ENCODE results near the gene WDR11. TPM values are rescaled to one million over a fixed set of nuclear protein-coding genes. Genes with fewer than 3 reads are reported as not detected.

WDR11 gene
- total RNA-seq, 6 experiments from 2014 or later = 20.1 to 36.7 (median 26.0) TPM

- intact Hi-C loops (cut with DNase I) = no loop called here
- WGBS (ENCODE audit: insufficient coverage, low coverage, low lambda C conversion rate, missing lambda C conversion rate) = 78% methylated on average over 4 of the region's 4 CpGs
- Histone ChIP-seq H3K36me3 (no peaks in the 10 kb centered on the region), H3K27me3 (no peaks in the 10 kb centered on the region), H3K9me3 (no peaks in the 10 kb centered on the region), H3K4me3 (no peak overlapping the region), H3K4me1 (no peaks in the 10 kb centered on the region), H3K27ac (no peak overlapping the region)
- TF ChIP-seq POLR2A (IDR thresholded peaks at IDR 0.05) (no peak), CTCF (IDR thresholded peaks at IDR 0.05) (no peak)
- ATAC-seq (no peak), DNase-seq (no peak)
Measured at GRCh38 chr10:120818301-120818700, 32.9 kb upstream of the WDR11 start.

DNA sequence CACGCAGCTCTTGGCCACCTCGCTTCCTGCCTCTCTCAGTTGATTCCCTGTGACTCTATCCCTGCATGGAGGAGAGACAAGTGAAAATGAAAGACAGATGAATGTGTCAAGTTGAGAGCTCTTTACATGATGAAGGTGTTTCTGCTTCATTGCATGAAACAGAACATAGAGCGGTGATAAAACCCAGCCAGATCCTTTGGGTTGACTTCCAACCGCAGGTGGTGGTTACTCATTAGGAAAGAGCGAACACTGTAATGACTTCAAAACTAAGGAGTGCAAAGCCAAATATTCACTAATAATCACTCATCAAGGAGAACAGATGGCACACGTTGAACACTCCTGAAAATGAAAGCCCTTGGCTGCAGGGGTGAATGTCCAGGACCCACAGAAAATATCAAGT, 31.8 kb upstream of the WDR11 start:
- intact Hi-C loops (cut with DNase I) = no loop called here
- WGBS (ENCODE audit: insufficient coverage, low coverage, low lambda C conversion rate, missing lambda C conversion rate) = 74% methylated on average over 5 of the region's 6 CpGs
- H3K27me3 ChIP-seq = no peaks in the 10 kb centered on the region
- H3K4me3 ChIP-seq = no peak overlapping the region
- no peaks in the 10 kb centered on the region for H3K9me3 ChIP-seq
- ATAC-seq (no peak), DNase-seq (no peak)
- TF ChIP-seq CTCF (IDR thresholded peaks at IDR 0.05) (no peak), POLR2A (IDR thresholded peaks at IDR 0.05) (no peak)
- H3K4me1 ChIP-seq = no peaks in the 10 kb centered on the region
- no peak overlapping the region for H3K27ac ChIP-seq
- H3K36me3 ChIP-seq = no peaks in the 10 kb centered on the region

DNA sequence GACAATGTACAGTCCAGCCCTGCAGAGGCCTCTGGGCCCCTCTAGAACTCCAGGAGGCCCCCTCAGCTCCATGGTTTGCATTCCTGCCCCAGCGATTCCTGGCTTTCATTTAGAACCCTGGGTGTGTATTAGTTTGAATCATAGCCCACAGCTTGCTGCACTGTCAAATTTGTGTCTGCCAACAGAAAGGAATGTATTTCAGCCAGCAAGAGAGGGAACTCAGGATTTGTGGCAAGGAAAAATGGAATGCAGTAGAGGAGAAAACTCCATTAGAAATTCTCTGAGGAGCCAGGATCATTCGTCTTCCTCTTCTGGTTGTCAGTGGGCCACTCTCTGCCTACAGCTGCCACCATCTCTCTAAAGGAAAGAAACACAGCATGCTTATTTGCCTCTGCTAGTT, 27.9 kb upstream of the WDR11 start:
- Histone ChIP-seq H3K4me3 (no peak overlapping the region), H3K27me3 (no peaks in the 10 kb centered on the region), H3K4me1 (no peaks in the 10 kb centered on the region), H3K27ac (no peak overlapping the region), H3K9me3 (no peaks in the 10 kb centered on the region), H3K36me3 (no peaks in the 10 kb centered on the region)
- intact Hi-C loops (cut with DNase I) = no loop called here
- no peak for ATAC-seq
- TF ChIP-seq CTCF (IDR thresholded peaks at IDR 0.05) = no peak
- TF ChIP-seq POLR2A (IDR thresholded peaks at IDR 0.05) = no peak
- DNase-seq = no peak
- 77% methylated on average over 2 of the region's 2 CpGs for WGBS (ENCODE audit: insufficient coverage, low coverage, low lambda C conversion rate, missing lambda C conversion rate)

GRCh38 chr10:120824881-120825309, 26.3 kb upstream of the WDR11 start:
- intact Hi-C loops (cut with DNase I) = no loop called here
- H3K27me3 ChIP-seq = no peaks in the 10 kb centered on the region
- no peak for TF ChIP-seq POLR2A (IDR thresholded peaks at IDR 0.05)
- peak; percentile 36 to 58 (median 45) for TF ChIP-seq CTCF (IDR thresholded peaks at IDR 0.05)
- H3K27ac ChIP-seq = no peak overlapping the region
- no peak overlapping the region for H3K4me3 ChIP-seq
- ATAC-seq (peak; percentile 36 to 78 (median 56)), DNase-seq (peak in 1 of 3 donors; percentile 23)
- H3K4me1 ChIP-seq = no peaks in the 10 kb centered on the region
- 48% methylated on average over 8 of the region's 9 CpGs for WGBS (ENCODE audit: insufficient coverage, low coverage, low lambda C conversion rate, missing lambda C conversion rate)
- H3K36me3 ChIP-seq = no peaks in the 10 kb centered on the region
- H3K9me3 ChIP-seq = no peaks in the 10 kb centered on the region

Measured in right lobe of liver (tissue), 6 donors.